H7 (cell line): ENCODE results near the gene RGP1. TPM values are rescaled to one million over a fixed set of nuclear protein-coding genes. Genes with fewer than 3 reads are reported as not detected.
A peak's percentile ranks its signal among the peaks of the same experiment; 100 is the strongest.

Experiments
- DNase-seq: peaks from one replicate; pipeline ENCODE4 v3.0.0; 2012
- H3K27me3 ChIP-seq: 2 replicates; pipeline ENCODE4 v1.6.0; 2011; ENCODE audit warnings: mild to moderate bottlenecking, low read length; ENCODE audit not compliant: control insufficient read depth, insufficient read depth
- H3K36me3 ChIP-seq: replicated peaks from 2 replicates; pipeline ENCODE4 v1.5.1; 2011; ENCODE audit warnings: low read length; ENCODE audit not compliant: control insufficient read depth, insufficient read depth
- H3K4me3 ChIP-seq: 2 replicates; pipeline ENCODE4 v1.5.1; 2011; ENCODE audit warnings: low read depth, mild to moderate bottlenecking, control low read depth, low read length, moderate library complexity; ENCODE audit not compliant: insufficient read depth
- total RNA-seq: library from RNA; depleted of rRNA; stranded (reverse); fragments of >200 nt; shearing (Covaris generic); gene quantifications from 2 replicates; pipeline ENCODE4 v1.2.3, GENCODE V29; 2014

Gene RGP1
- total RNA-seq, 1 experiment from 2014 or later = 14.4 TPM

GRCh38 chr9:35745569-35745968, 3.5 kb upstream of the RGP1 start:
- Histone ChIP-seq H3K36me3 (peaks cover 27% of the 10 kb centered on the region), H3K27me3 (no peaks in the 10 kb centered on the region), H3K4me3 (no peak overlapping the region)
- no peak for DNase-seq

GRCh38 chr9:35746583-35746982, 2.5 kb upstream of the RGP1 start:
- Histone ChIP-seq H3K4me3 (peak overlapping the region; percentile 89), H3K36me3 (peaks cover 28% of the 10 kb centered on the region), H3K27me3 (no peaks in the 10 kb centered on the region)
- DNase-seq = no peak

GRCh38 chr9:35748242-35748857, 737 bp upstream of the RGP1 start:
- Histone ChIP-seq H3K4me3 (peak overlapping the region; percentile 89), H3K27me3 (no peaks in the 10 kb centered on the region)

GRCh38 chr9:35749515-35750255, 598 bp downstream of the RGP1 start:
- peak; percentile 41 for DNase-seq
- Histone ChIP-seq H3K27me3 (no peaks in the 10 kb centered on the region), H3K36me3 (peaks cover 21% of the 10 kb centered on the region), H3K4me3 (peak overlapping the region; percentile 89)

More at GRCh38 chr9:35748242-35748857, 737 bp upstream of the RGP1 start:
- no peak for DNase-seq
- peaks cover 28% of the 10 kb centered on the region for H3K36me3 ChIP-seq

- no peaks in the 10 kb centered on the region for H3K27me3 ChIP-seq
- peak overlapping the region; percentile 89; the same call in 1 of the 2 replicates for H3K4me3 ChIP-seq
- H3K36me3 ChIP-seq = peaks cover 21% of the 10 kb centered on the region
- no peak for DNase-seq
These were observed 1.1 kb downstream of the RGP1 start for GRCh38 chr9:35750256-35750531.

- no peak overlapping the region for H3K4me3 ChIP-seq
- H3K27me3 ChIP-seq = no peaks in the 10 kb centered on the region
- no peak for DNase-seq
- H3K36me3 ChIP-seq = peaks cover 21% of the 10 kb centered on the region
These were observed 4.4 kb downstream of the RGP1 start for GRCh38 chr9:35753466-35753865.

- Histone ChIP-seq H3K4me3 (no peak within 1 kb of the TSS), H3K27me3 (no peaks in the 10 kb centered on the region), H3K36me3 (peaks cover 21% of the 10 kb centered on the region)
- DNase-seq = no peak
These were observed 5.2 kb downstream of the RGP1 start, which contains the start of gene MSMP for GRCh38 chr9:35754264-35754663. Gene MSMP, minus strand, starts transcription at chr9:35754276. Its CDS starts 147 bp downstream, at chr9:35754129.

- no peak for DNase-seq
- H3K4me3 ChIP-seq = no peak overlapping the region
These were observed 6.0 kb downstream of the RGP1 start for GRCh38 chr9:35755071-35755470.

GRCh38 chr9:35756275-35757225, 7.5 kb downstream of the RGP1 start:
- Histone ChIP-seq H3K27me3 (no peaks in the 10 kb centered on the region), H3K36me3 (peaks cover 18% of the 10 kb centered on the region), H3K4me3 (peak overlapping the region; percentile 62)
- peak; percentile 86 for DNase-seq

More at GRCh38 chr9:35755071-35755470, 6.0 kb downstream of the RGP1 start:
- Histone ChIP-seq H3K36me3 (peaks cover 21% of the 10 kb centered on the region), H3K27me3 (no peaks in the 10 kb centered on the region)

- peak; percentile 80 for DNase-seq
- Histone ChIP-seq H3K36me3 (peaks cover 13% of the 10 kb centered on the region), H3K4me3 (peak overlapping the region; percentile 62), H3K27me3 (no peaks in the 10 kb centered on the region)
These were observed 8.3 kb downstream of the RGP1 start for GRCh38 chr9:35757226-35757891.

GRCh38 chr9:35757892-35758275, 8.8 kb downstream of the RGP1 start:
- Histone ChIP-seq H3K36me3 (peaks cover 10% of the 10 kb centered on the region), H3K27me3 (no peaks in the 10 kb centered on the region), H3K4me3 (peak overlapping the region; percentile 62)
- no peak for DNase-seq

GRCh38 chr9:35758475-35759050, 9.5 kb downstream of the RGP1 start:
- no peak for DNase-seq
- Histone ChIP-seq H3K4me3 (no peak overlapping the region), H3K27me3 (no peaks in the 10 kb centered on the region), H3K36me3 (peaks cover 5% of the 10 kb centered on the region)

GRCh38 chr9:35759795-35760194, 10.7 kb downstream of the RGP1 start:
- no peak for DNase-seq
- Histone ChIP-seq H3K36me3 (no peaks in the 10 kb centered on the region), H3K4me3 (no peak overlapping the region), H3K27me3 (no peaks in the 10 kb centered on the region)

- H3K27me3 ChIP-seq = no peaks in the 10 kb centered on the region
- no peak overlapping the region for H3K4me3 ChIP-seq
- no peaks in the 10 kb centered on the region for H3K36me3 ChIP-seq
- DNase-seq = no peak
These were observed 11.6 kb downstream of the RGP1 start for GRCh38 chr9:35760651-35761050.
